Heart left ventricle (tissue), 13 donors: ENCODE measurements around the gene FRMD8.

Source experiments
- POLR2A ChIP-seq, 2 donors: fragments of 450-650 bp; IDR thresholded peaks; one replicate each; pipeline ENCODE4 v1.6.1; 2017; ENCODE audit warnings: antibody characterized with exemption in 2 of 2, mild to moderate bottlenecking in 2 of 2, moderate library complexity in 2 of 2
- TF ChIP-seq, protein P1 (sequence below), 12 donors: fragments of 200-600 bp; sonication (generic) in 4 of 12; IDR thresholded peaks; one replicate each; pipeline versions ENCODE4 v1.5.0 to v1.8.0; 2018 to 2022; ENCODE audit warnings: antibody characterized with exemption in 12 of 12, mild to moderate bottlenecking in 5 of 12
- donor health status: ischemic (EF 13 %, LVEDD 7.1; RV severe dilation, severe dysfunction).
- donor health status: DM: no; HTN: yes; CAD: no.
- donor health status: DM: no; HTN: no; CAD: no.
- donor health status: ischemic (EF 25% LVEDD 6.9; RV normal size, moderate dysfunction).
- donor health status: ischemic (EF 25% LVEDD 5.7; RV mildly dilated, moderate dysfunction).
- donor health status: ischemic (EF 35%, LVEDD 5.7; RV mildly dilated, moderate dysfunction).
- donor health status: nonischemic (EF 11% LVEDD 7.7; RV severe dilation, severe dysfunction).
- donor health status: DM: yes; HTN: yes; CAD: no.
- donor health status: PGD.
- donor health status: ischemic (EF 29% LVEDD 5.4; RV normal size, mild dysfunction).
- donor health status: nonischemic (EF 23%, LVEDD 6.1; RV moderate dilation, normal function).

GRCh38 chr11:65425105-65425970 is 38.9 kb downstream of the FRMD8 start:
- peak; percentile 4 to 44 for TF ChIP-seq POLR2A (IDR thresholded peaks at IDR 0.05)
- TF ChIP-seq, protein P1, sequence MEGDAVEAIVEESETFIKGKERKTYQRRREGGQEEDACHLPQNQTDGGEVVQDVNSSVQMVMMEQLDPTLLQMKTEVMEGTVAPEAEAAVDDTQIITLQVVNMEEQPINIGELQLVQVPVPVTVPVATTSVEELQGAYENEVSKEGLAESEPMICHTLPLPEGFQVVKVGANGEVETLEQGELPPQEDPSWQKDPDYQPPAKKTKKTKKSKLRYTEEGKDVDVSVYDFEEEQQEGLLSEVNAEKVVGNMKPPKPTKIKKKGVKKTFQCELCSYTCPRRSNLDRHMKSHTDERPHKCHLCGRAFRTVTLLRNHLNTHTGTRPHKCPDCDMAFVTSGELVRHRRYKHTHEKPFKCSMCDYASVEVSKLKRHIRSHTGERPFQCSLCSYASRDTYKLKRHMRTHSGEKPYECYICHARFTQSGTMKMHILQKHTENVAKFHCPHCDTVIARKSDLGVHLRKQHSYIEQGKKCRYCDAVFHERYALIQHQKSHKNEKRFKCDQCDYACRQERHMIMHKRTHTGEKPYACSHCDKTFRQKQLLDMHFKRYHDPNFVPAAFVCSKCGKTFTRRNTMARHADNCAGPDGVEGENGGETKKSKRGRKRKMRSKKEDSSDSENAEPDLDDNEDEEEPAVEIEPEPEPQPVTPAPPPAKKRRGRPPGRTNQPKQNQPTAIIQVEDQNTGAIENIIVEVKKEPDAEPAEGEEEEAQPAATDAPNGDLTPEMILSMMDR (IDR thresholded peaks at IDR 0.05) = peak in 2 of 12 donors; percentile 8 to 9
